ENCODE measurements around the gene SPATA20. TPM values are rescaled to one million over a fixed set of nuclear protein-coding genes. Genes with fewer than 3 reads are reported as not detected.

The SPATA20 gene
- total and polyA plus RNA-seq, 2 of the 13 experiments (the other 11 are each of a cell fraction or from before 2014, with no cell fraction given) = 36.1 to 64.8 TPM

GRCh38 chr17:50522766-50523165 lies 24.2 kb upstream of the SPATA20 start:
- Histone ChIP-seq H3K4me2 (ENCODE audit: low read depth, low read length) (no peak overlapping the region), H3K27ac (ENCODE audit: extremely low read length, insufficient read depth, low read length) (no peak overlapping the region), H3K9ac (ENCODE audit: insufficient read depth, low read depth, low read length) (no peak overlapping the region), H2AFZ (ENCODE audit: low read length) (no peak overlapping the region), H3K79me2 (ENCODE audit: insufficient read depth, low read length) (no peaks in the 10 kb centered on the region), H3K4me3 (replicated peaks in 1 of 3; ENCODE audit: insufficient read depth in 1 of 3, low read depth in 2 of 3, low read length in 3 of 3) (no peak overlapping the region), H3K9me3 (ENCODE audit: low read length) (no peaks in the 10 kb centered on the region), H3K36me3 (replicated peaks in 1 of 2; ENCODE audit: control insufficient read depth in 1 of 2, insufficient read depth in 2 of 2, low read length in 2 of 2) (no peaks in the 10 kb centered on the region), H4K20me1 (ENCODE audit: insufficient read depth, low read length) (no peaks in the 10 kb centered on the region), H3K4me1 (ENCODE audit: insufficient read depth, low read length) (peaks cover 34% of the 10 kb centered on the region), H3K27me3 (ENCODE audit: control insufficient read depth in 1 of 2, insufficient read depth in 2 of 2, low read length in 2 of 2) (no peaks in the 10 kb centered on the region)
- no peak for ATAC-seq
- WGBS (ENCODE audit: low lambda C conversion rate) = 73% methylated on average over 10 of the region's 10 CpGs
- TF ChIP-seq PTBP1 (IDR thresholded peaks at IDR 0.05; ENCODE audit: low read depth, low read length, poor library complexity, severe bottlenecking) = no peak
- no peak for TF ChIP-seq MEF2D (CRISPR knock-in tag; IDR thresholded peaks at IDR 0.05)
- no peak for TF ChIP-seq ZFP90 (CRISPR knock-in tag; IDR thresholded peaks at IDR 0.05; ENCODE audit: borderline replicate concordance)
- no peak for TF ChIP-seq E2F2 (CRISPR knock-in tag; IDR thresholded peaks at IDR 0.05; ENCODE audit: borderline replicate concordance)
- no peak for TF ChIP-seq KDM4B (CRISPR knock-in tag; IDR thresholded peaks at IDR 0.05)
- no peak for TF ChIP-seq ZKSCAN5 (CRISPR knock-in tag; IDR thresholded peaks at IDR 0.05)
- no peak for TF ChIP-seq PAXIP1 (CRISPR knock-in tag; conservative IDR thresholded peaks at IDR 0.05)
- no peak for TF ChIP-seq LBX2 (CRISPR knock-in tag; IDR thresholded peaks at IDR 0.05; ENCODE audit: borderline replicate concordance)
- no peak for TF ChIP-seq ZSCAN5A (CRISPR knock-in tag; IDR thresholded peaks at IDR 0.05; ENCODE audit: borderline replicate concordance)
- BruUV-seq (replicated peaks) = no TSS peak
- CTCF ChIA-PET (ENCODE audit: low intra/inter-chr PET ratio, low total read pairs) = no interaction called here
- DNase-seq (ENCODE audit: low spot score) = no peak
- POLR2A ChIA-PET = no interaction called here
- FAIRE-seq = no peak
- in situ Hi-C loops (cut with HindIII; ENCODE audit: extremely low pct_ligation_motif_present, low pct_unique_long_range_greater_than_20kb) = no loop called here
- intact Hi-C loops (cut with micrococcal nuclease; ENCODE audit: unreplicated experiment) = no loop called here

Measured in HepG2 (cell line).